GM19025 (cell line): ENCODE data around the gene RPL13.

Experiments
- ATAC-seq: cut with Tn5 transposase; IDR thresholded peaks from one replicate; pipeline ENCODE4 v1.9.1; 2021; ENCODE audit warnings: mild to moderate bottlenecking, low read depth, moderate library complexity; ENCODE audit not compliant: unreplicated experiment

The RPL13 gene

DNA sequence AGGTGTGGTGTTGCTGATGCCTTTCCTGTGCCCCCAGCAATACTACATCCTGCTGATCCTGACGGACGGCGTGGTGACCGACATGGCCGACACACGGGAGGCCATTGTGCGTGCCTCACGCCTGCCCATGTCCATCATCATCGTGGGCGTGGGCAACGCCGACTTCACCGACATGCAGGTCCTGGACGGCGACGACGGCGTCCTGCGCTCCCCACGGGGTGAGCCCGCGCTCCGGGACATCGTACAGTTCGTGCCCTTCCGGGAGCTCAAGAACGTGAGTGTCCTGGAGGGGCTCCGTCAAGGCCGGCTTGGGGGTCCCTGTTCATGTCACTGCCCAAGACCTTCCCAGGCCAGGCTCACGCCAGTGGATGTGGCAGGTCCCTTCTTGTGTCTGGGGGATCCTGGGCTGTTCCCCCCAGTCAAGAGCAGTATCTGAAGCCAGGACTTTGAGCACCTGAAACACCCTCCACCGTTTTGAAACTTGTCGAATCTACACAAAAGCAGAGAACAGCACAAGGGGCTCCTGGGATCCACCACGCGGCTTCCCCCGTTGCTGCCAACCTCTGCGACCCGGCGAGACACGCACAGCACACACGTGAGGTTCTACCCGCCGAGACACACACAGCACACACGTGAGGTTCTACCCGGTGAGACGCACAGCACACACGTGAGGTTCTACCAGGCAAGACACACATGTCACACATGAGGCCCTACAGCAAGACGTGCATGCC, 35.0 kb downstream of the RPL13 start:
- ATAC-seq, result no peak

DNA sequence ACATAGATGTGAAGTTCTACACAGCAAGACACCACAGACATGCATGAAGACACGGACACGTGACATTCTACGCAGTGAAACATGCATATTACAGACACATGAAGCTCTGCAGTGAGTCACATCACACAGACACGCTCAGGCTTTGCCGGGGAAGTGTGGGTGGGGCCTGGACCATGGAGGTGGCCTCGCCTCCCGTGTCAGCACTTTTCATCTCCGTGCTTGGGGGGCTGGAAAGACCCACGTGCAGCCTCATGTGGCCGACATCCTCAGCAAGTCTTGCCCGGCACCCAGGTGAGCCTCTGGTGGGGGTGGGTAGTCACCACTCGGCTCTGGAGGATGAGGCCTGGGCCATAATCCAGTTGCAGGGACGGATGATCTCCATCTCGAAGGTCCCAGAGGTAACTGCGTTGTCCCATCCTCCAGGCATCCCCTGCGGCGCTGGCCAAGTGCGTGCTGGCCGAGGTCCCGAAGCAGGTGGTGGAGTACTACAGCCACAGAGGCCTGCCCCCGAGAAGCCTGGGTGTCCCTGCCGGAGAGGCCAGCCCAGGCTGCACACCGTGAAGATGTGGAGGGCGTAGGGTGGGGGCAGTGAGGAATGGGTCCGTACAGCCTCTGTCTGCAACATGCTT, 35.7 kb downstream of the RPL13 start:
- ATAC-seq, result no peak

DNA sequence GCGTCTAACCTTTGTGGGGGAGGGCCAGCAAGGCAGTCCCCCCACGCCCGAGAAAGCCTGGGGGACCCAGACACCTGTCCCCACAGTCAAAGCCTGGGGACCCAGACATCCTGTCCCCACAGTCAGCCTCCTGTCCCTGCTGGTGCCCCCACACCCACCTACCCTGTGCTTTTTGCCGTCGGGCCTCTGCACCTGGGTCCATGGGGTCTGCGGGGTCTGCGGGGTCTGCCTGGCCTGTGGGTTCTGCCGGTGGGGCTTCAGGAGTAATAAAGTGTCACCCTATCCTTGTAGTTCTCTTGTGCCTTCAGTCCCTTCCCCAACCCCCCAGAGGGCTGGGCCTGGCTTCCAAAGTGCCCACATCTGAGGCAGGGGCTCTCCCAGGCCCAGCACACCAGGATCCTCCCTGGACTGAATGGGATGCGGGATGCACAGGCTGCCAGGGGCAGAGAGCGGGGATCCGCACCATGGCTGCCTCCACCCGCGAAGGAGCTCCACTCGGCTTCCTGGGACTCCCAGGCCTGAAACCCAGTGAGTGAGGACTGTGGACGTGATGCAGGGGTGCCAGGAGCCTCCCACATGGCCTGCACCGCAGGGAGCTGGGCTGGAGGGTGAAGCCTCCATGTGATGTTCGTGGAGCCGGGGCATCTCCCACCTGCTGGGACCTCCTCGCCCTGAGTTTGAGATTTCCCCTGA, 36.6 kb downstream of the RPL13 start:
- no peak for ATAC-seq

DNA sequence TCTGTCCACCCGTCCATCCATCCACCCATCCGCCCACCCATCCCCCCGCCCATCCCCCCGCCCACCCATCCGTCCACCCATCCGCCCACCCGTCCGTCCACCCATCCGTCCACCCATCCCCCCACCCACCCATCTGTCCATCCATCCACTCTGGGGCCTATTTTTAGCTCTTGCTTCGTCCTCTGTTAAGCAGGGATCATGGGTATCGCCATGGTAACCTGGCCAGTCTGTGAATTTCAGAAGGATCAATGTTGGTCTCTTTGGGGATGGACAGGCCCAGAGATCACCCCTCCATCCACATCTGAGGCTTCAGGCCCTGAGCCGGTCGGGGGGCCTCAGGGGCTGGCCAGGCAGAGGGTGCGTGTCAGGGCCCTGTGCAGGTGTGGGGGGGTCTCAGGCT, 37.7 kb downstream of the RPL13 start:
- no peak for ATAC-seq

DNA sequence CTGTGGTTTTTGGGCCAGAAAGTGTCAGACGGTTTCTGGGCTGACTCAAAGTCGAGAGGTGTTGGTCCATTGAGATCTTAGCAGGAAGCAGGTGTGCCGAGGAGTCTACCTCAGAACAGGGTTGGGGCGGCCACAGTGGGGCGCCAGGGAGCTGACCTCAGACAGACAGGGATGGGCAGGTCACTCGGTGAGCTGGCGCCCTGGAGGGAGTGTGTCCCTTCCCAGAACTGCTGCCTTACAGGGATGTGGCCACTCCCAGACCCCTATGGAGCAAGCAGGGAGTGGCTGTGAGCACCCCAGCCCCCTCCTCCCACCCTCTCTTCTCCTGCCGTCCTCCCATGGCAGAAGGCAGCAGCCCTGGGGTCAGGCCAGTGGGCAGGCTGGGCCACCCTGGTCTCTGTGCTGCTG, 39.0 kb downstream of the RPL13 start:
- no peak for ATAC-seq

DNA sequence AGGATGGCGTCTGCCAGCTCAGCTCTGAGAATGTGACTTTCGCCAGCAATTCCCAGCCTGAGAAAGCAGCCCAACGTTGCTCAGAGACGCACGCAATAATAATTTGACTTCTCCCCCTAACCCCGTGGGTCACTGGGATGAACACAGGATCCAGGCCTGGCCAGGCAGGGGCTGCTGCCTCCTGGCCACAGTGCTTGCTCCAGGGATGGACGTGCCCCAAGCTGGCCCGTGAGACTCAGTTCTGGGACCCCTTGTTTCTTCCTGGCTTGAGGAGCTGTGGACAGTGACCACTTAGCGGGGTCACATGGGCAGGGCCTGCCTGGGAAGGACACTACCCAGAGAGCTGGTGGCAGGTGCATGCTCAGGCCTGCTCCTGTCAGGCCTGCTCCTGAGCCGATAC, 39.4 kb downstream of the RPL13 start:
- ATAC-seq, result no peak

DNA sequence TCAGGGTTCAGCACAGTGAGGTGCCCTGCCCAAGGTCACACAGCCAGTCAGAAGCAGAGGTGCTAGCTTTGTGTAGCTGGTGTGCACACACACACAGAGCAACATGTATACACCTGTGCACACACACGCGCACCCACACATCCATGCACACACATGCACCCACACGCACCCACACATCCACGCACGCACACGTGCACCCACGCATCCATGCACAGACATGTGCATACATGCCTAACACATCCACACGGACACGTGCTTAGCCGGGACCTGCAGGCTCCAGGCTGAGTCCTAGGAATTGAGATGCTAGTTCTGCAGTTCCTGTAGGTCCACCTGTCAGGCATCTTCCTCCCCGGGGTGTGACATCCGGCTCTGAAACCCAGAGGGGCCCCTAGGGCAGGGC, 39.9 kb downstream of the RPL13 start:
- ATAC-seq, result no peak

DNA sequence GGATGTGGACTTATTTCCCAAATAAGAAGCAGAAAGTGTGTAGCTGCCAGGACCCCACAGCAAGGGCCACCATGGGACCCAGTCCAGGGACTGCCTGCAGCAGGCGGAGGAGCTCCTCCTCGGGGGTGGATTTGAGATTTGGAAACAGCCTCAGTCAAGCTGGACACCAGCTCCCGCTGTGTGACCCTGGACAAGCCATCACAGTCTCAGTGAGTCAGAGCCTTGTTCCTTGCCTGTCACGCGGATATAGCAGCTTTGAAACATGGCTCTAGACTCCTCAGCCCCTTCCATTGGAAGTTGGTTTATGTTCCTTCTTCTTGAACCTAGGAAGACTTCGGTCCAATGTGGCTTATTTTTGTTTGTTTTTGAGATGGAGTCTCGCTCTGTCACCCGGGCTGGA, 40.5 kb downstream of the RPL13 start:
- no peak for ATAC-seq

DNA sequence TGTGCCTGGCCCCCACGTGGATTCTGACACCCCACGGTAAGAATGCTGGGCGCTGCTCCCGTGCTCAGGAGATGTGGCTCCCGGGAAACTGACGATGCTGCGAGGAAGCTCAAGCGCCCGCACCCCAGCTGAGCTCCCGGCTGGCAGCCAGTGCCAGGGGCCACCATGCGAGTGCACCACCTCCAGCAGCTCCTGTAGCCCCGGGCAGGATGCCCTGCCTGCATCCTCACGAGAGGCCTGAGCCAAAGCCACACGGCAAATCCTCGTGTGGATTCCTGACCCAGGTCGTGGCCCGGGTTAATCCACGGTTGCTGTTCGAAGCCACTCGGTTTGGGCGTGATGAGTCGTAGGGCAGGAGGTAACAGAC, 41.4 kb downstream of the RPL13 start:
- no peak for ATAC-seq

DNA sequence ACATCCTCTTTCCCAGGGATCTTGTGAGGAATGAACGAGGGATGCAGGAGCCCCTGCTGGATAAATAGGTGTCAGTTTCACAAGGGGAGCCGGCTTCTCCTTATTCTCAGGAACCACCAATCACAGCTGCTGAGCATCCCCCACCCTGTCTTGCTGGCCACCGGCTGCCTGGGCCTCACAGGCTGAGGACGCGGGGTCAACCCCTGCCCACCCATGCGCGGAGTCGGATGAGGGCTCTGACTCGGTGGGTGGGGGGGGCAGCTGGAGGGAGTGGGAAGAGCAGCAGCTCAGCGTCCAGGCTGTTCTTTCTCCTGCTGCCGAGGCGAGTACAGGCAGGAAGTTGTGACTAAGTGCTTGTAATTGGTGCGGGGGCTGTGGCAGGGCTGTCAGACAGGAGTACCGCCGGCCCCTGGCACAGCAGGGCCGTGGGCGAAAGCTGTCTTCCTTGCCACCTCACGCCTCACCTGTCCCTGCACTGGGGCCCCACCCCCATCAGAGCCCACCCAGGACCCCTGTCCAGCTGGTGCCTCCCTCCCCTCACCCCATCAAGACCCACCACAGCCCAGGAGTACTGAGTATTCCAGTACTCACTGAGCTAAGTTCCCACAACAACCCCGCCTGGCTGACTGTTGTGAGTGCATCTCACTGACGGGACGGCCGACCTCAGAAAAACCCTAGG, 41.9 kb downstream of the RPL13 start:
- ATAC-seq, result no peak

DNA sequence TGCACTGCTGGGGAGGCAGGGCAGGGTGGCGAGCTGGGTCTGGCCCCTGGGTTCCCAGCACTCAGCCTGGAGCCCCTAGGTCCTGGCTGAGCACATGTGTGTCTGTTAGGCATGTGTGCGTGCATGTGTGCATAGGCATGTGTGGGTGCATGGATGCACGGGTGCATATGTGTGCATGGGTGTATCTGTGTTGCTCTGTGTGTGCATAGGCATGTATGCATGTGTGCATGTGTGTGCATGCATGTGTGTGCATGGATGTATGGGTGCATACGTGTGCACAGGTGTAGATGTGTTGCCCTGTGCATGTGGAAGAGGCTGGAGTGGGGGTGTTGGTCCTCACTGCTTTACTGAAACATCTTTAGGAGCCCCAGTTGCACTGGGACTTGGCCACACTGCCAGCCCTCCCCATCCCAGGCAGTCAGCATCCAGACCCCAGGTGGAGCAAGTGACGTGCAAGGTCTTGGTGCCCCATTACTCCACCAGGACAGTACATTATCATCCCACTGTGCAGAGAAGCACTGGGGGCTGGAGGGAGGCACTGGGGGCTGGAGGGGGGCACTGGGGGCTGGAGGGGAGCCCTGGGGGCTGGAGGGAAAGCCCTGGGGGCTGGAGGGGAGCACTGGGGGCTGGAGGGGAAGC, 42.6 kb downstream of the RPL13 start:
- no peak for ATAC-seq

DNA sequence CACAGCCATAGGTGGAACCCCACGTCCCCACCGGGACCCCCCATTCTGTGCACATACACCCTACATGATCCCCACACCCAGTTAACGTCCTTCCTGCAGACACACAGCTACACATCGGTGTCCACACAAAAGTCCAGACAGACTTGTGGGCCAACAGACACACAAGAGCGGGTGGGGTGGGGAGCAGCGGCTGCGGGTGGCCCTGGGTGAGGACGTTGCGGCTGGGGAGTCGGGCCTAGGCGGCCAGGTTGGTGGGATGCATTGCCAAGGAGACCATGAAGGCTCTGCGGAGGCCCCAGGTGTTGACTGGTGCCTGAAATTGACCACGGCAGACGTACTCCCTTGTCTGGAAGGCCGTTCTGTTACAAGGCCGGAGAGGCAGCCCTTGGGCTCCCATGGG, 44.3 kb downstream of the RPL13 start:
- ATAC-seq, result no peak

DNA sequence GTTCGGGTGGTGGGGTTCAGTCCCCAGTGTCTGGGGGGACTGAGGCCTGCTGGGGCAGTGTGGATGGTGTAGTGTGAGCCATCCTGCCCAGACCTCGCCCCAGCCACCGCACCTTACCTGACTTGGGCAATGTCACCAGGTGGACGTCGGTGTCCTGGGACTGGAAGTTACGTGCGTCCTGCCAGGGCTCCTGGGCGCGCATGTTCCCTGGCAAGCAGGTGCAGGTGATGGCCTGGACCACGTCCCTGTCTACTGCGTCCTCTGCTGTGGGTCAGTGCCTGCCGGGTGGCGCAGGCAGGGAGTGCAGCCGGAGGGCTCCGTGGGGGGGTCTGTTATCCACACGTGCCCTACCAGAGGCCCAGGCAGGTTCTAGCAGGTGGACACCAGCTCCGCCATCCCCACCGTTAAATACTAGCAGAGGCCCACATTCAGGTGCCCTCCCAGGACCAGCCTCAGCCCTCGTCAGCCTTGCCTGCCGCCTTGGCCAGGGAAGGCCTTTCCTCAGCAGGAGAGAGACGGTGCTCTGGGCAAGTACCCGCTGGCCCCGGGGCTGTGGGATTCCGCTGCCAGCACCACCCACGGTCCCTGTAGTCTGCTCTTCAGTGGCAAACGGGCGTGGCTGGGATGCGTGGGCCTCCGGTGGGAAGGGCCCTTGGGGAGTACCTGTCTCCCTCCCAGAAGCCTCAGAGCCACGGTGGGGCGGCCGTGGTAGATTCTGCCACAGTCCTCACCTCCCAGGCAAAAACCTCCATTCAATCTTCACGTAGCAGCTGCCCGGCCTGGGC, 44.9 kb downstream of the RPL13 start:
- ATAC-seq, result no peak

DNA sequence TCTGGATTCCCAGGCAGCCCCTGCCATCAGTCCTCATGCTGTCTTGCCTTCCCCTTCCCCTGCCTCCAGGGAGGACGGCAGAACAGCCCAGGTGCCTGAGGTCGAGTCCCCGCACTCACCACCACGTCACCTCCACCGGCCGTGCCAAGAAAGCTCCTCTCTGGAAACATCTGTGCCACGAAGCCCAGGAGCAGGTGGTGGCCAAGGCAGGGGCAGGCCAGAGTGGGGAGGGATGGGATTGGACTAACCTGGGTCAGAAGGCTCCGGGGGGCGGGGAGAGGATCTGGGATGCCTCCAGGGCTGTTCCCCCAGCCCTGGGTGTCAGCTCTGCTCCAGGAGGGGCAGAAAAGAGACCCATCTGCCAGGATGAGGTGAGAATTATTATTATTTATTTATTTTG, 45.5 kb downstream of the RPL13 start:
- ATAC-seq, result no peak

DNA sequence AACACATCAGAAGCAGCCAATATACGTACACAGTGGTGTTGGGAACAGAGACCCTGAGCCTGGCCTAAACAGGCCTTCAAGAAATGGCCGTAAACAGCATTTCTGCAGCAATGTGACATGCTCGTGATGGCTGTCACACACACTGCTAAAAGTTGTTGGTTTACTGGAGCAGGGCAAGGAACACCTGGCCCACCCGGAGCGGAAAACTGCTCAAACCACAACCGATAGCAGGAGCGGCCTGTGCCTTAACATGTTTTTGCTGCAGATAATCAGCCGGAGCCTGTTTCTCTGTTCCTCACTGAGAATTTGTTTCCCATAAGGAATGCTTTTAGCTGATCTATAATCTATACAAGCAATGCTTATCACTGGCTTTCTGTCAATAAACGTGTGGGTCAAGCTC, 47.0 kb downstream of the RPL13 start:
- ATAC-seq, result no peak

DNA sequence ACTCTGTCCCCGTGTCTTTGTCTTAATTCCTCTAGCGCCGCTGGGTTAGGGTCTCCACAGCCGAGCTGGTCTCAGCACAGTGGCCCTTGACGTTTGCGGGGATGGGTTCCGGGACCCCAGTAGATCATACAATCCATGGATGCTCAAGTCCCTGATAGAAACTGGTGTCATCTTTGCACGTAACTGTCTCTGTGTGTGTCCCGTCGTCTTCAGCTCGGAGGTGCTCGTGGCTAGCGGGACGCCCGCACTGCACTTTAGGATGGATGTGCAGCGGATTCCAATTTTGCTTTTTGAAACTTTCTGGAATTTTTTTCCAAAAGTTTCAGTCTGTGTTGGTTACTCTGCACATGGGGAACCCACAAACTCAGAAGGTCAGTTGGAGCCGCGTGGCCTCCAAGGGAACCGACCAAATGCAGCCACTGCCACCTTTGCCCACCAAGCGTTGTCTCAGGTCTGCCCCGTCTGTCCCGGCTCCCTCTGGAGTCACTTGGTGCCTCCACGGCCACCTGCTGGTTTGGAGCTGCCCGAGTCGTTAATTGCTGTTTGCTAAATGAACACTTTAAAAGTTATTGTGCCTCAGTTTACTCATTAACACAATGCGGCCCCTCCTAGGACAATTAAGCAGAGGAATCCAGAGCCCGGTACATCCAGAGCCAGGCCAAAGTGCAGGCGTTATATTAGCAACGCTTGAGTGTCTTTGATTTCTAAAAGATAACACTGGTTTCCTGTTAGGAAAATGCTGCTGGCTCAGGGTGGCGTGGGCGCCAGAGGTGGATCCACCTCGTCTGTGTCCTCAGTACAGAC, 47.7 kb downstream of the RPL13 start:
- ATAC-seq, result no peak

DNA sequence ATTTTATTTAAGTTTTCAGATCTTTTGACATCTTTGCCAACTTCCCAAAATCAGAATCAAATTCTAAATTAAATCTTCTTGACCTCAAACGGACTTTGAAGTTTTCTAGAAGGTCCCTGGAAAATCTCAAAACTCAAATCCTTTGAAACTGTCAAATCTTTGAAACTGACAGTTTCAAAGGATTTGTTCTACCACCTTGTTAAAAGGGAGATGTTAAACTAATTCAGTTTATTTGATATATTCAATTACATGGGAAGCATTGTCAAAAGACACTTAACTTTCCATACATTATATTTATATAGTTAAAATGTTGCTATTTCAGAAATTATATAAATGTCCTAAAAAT, 49.6 kb downstream of the RPL13 start:
- ATAC-seq, result no peak

DNA sequence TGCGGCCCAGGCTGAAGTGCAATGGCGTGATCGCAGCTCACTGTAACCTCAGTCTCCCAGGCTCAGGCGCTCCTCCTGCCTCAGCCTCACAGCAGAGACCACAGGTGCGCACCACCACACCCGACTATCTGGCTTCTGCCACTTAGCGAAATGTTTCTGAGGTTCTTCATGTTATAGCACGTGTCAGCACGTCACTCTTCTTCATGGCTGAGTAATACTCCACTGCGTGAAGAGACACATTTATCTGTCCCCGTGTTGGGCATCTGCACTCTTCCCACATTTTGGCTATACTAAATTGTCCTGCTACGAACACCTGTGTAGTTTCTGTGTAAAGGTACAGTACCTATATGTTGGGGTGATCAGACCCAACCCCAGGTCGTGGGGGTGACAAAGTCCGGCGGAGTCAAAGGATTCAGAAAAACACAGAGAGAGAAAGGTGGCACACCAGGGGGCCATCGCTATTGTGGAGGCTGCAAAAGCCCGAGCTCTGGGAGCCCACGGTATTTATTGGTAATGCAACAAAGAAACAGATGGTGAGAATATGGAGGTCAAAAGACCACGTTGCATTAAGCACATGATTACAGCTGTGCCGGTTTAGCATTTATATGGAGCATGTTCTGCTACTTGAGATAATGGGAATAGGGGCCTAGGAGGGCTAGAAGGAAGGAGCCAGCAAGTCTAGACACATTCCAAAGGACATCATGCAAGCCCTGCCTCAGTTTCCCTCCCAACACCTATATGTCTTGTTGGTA, 52.1 kb downstream of the RPL13 start:
- no peak for ATAC-seq
